DOHH2 (cell line): ENCODE measurements around the gene CRB3.

Experiments used
- H3F3A ChIP-seq: fragments of 200-600 bp; sonication (generic), shearing (Covaris generic); 2 replicates; pipeline ENCODE4 v1.6.0; 2016; ENCODE audit warnings: antibody characterized with exemption, mild to moderate bottlenecking; ENCODE audit not compliant: control insufficient read depth, insufficient read depth
- H3K27ac ChIP-seq: fragments of 200-600 bp; sonication (generic); 2 replicates; pipeline ENCODE4 v1.5.1; 2014; ENCODE audit warnings: low read depth, mild to moderate bottlenecking, low read length, moderate library complexity
- H3K27me3 ChIP-seq: fragments of 200-600 bp; sonication (generic); 2 replicates; pipeline ENCODE4 v1.6.1; 2014; ENCODE audit warnings: mild to moderate bottlenecking, low read length, mixed read lengths; ENCODE audit not compliant: control insufficient read depth
- H3K36me3 ChIP-seq: fragments of 200-600 bp; sonication (generic); 2 replicates; pipeline ENCODE4 v1.6.1; 2014; ENCODE audit warnings: mild to moderate bottlenecking, low read length, moderate library complexity, mixed read lengths; ENCODE audit not compliant: control insufficient read depth
- H3K4me1 ChIP-seq: fragments of 200-600 bp; sonication (generic); 2 replicates; pipeline ENCODE4 v1.6.1; 2014; ENCODE audit warnings: mild to moderate bottlenecking, low read length, mixed read lengths; ENCODE audit not compliant: control insufficient read depth
- H3K4me2 ChIP-seq: fragments of 200-600 bp; sonication (generic); 2 replicates; pipeline ENCODE4 v1.6.0; 2014; ENCODE audit warnings: mild to moderate bottlenecking, low read length, moderate library complexity
- H3K4me3 ChIP-seq: fragments of 200-600 bp; sonication (generic); 2 replicates; pipeline ENCODE4 v1.5.1; 2014; ENCODE audit warnings: mild to moderate bottlenecking, low read length, mixed read lengths
- H3K79me2 ChIP-seq: fragments of 200-600 bp; sonication (generic); 2 replicates; pipeline ENCODE4 v1.6.1; 2014; ENCODE audit warnings: mild to moderate bottlenecking, low read length, mixed read lengths; ENCODE audit not compliant: control insufficient read depth
- H3K9me2 ChIP-seq: fragments of 200-600 bp; sonication (generic); replicated peaks from 2 replicates; pipeline ENCODE4 v1.6.1; 2014; ENCODE audit warnings: mild to moderate bottlenecking, low read length, mixed read lengths; ENCODE audit not compliant: control insufficient read depth
- H3K9me3 ChIP-seq: fragments of 200-600 bp; sonication (generic); 2 replicates; pipeline ENCODE4 v1.6.1; 2014; ENCODE audit warnings: antibody characterized with exemption, low read length, mixed read lengths; ENCODE audit not compliant: control insufficient read depth, insufficient read depth
- H4K20me1 ChIP-seq: fragments of 200-600 bp; sonication (generic); 2 replicates; pipeline ENCODE4 v1.6.0; 2014; ENCODE audit warnings: low read depth, mild to moderate bottlenecking, antibody characterized with exemption, low read length, moderate library complexity; ENCODE audit not compliant: control insufficient read depth, insufficient read depth
- CTCF ChIP-seq: fragments of 200-600 bp; sonication (generic); IDR thresholded peaks from one replicate; pipeline ENCODE4 v1.5.1; 2014; ENCODE audit warnings: antibody characterized with exemption, mild to moderate bottlenecking, low read depth, low read length; ENCODE audit not compliant: poor library complexity, severe bottlenecking
- EZH2phosphoT487 ChIP-seq: fragments of 200-600 bp; sonication (generic); IDR thresholded peaks from 2 replicates; pipeline ENCODE4 v1.6.1; 2017; ENCODE audit warnings: borderline replicate concordance, mild to moderate bottlenecking, antibody characterized with exemption, low read length, moderate library complexity, mixed read lengths

CRB3 gene

GRCh38 chr19:6470173-6470572, 6.1 kb downstream of the CRB3 start:
- H3K9me2 ChIP-seq: no peaks in the 10 kb centered on the region
- H3K36me3 ChIP-seq: peaks cover 3% of the 10 kb centered on the region
- TF ChIP-seq CTCF: no peak
- TF ChIP-seq EZH2phosphoT487: no peak

GRCh38 chr19:6471076-6471475, 7.0 kb downstream of the CRB3 start:
- H3K27ac ChIP-seq: no peak overlapping the region
- peaks cover 11% of the 10 kb centered on the region for H3K36me3 ChIP-seq
- no peak overlapping the region for H3K4me3 ChIP-seq
- no peaks in the 10 kb centered on the region for H3K27me3 ChIP-seq
- no peaks in the 10 kb centered on the region for H3K4me1 ChIP-seq
- H3K4me2 ChIP-seq: no peak overlapping the region
- H4K20me1 ChIP-seq: no peaks in the 10 kb centered on the region
- H3K9me2 ChIP-seq: no peaks in the 10 kb centered on the region
- no peaks in the 10 kb centered on the region for H3K9me3 ChIP-seq
- TF ChIP-seq EZH2phosphoT487 (no peak), CTCF (no peak)
- no peaks in the 10 kb centered on the region for H3K79me2 ChIP-seq
- H3F3A ChIP-seq: no peaks in the 10 kb centered on the region

More at GRCh38 chr19:6470173-6470572, 6.1 kb downstream of the CRB3 start:
- Histone ChIP-seq H3K4me1 (no peaks in the 10 kb centered on the region), H3K4me2 (no peak overlapping the region), H3F3A (no peaks in the 10 kb centered on the region), H3K27me3 (no peaks in the 10 kb centered on the region), H3K4me3 (no peak overlapping the region), H4K20me1 (no peaks in the 10 kb centered on the region), H3K79me2 (no peaks in the 10 kb centered on the region), H3K27ac (no peak overlapping the region), H3K9me3 (no peaks in the 10 kb centered on the region)

- no peak overlapping the region for H3K4me2 ChIP-seq
- no peaks in the 10 kb centered on the region for H3F3A ChIP-seq
- no peaks in the 10 kb centered on the region for H4K20me1 ChIP-seq
- peaks cover 22% of the 10 kb centered on the region for H3K36me3 ChIP-seq
- no peaks in the 10 kb centered on the region for H3K79me2 ChIP-seq
- H3K9me2 ChIP-seq: no peaks in the 10 kb centered on the region
- TF ChIP-seq CTCF: no peak
- no peak for TF ChIP-seq EZH2phosphoT487
- H3K27ac ChIP-seq: no peak overlapping the region
- H3K4me1 ChIP-seq: peaks cover 3% of the 10 kb centered on the region
- H3K9me3 ChIP-seq: peaks cover 3% of the 10 kb centered on the region; the same call in 1 of the 2 replicates
- no peak overlapping the region for H3K4me3 ChIP-seq
- no peaks in the 10 kb centered on the region for H3K27me3 ChIP-seq
These were observed 8.6 kb downstream of the CRB3 start for GRCh38 chr19:6472713-6473112.
